Gastrocnemius medialis (tissue), 4 donors: ENCODE measurements around the gene TAGLN. TPM values are rescaled to one million over a fixed set of nuclear protein-coding genes. Genes with fewer than 3 reads are reported as not detected.
"Not testable (repeated sequence)": the region's sequence is repeated elsewhere in the genome, so short reads cannot be mapped to it uniquely, and the experiment has no call there.

Source experiments
- ATAC-seq, 2 donors: fragments of 150-250 bp; one replicate each; pipeline ENCODE4 v1.9.1; 2016
- DNase-seq, 2 donors: peaks; one replicate each; pipeline ENCODE4 v3.0.0-alpha.2; 2019
- H3K27ac ChIP-seq, 4 donors: fragments of 200-600 bp; sonication (generic); 1 replicate in 1 of 4; 2 replicates in 3 of 4; pipeline ENCODE4 v1.5.1; 2016 to 2018; ENCODE audit warnings: mild to moderate bottlenecking in 2 of 4, moderate library complexity in 1 of 4
- H3K27me3 ChIP-seq, 3 donors: fragments of 200-600 bp; sonication (generic) in 2 of 3; 1 replicate in 1 of 3; 2 replicates in 2 of 3; pipeline versions ENCODE4 v1.5.1 to v1.6.0; 2016 to 2019; ENCODE audit warnings: mild to moderate bottlenecking in 1 of 3, moderate library complexity in 1 of 3
- H3K36me3 ChIP-seq, 2 donors: fragments of 200-600 bp; sonication (generic) in 1 of 2; one replicate each; pipeline ENCODE4 v1.5.1; 2017 to 2018
- H3K4me1 ChIP-seq, 2 donors: fragments of 200-600 bp; sonication (generic) in 1 of 2; one replicate each; pipeline ENCODE4 v1.5.1; 2016 to 2017; ENCODE audit warnings: mild to moderate bottlenecking in 2 of 2
- H3K4me3 ChIP-seq, 4 donors: fragments of 200-600 bp; sonication (generic) in 3 of 4; 1 replicate in 1 of 4; 2 replicates in 3 of 4; pipeline ENCODE4 v1.5.1; 2016 to 2019; ENCODE audit warnings: mild to moderate bottlenecking in 2 of 4
- H3K9me3 ChIP-seq, 3 donors: fragments of 200-600 bp; sonication (generic) in 2 of 3; 1 replicate in 1 of 3; 2 replicates in 2 of 3; pipeline ENCODE4 v1.5.1; 2016 to 2019
- POLR2A ChIP-seq, 2 donors: fragments of 450-650 bp; IDR thresholded peaks; one replicate each; pipeline ENCODE4 v1.6.1; 2017; ENCODE audit warnings: antibody characterized with exemption in 2 of 2, mild to moderate bottlenecking in 2 of 2, moderate library complexity in 2 of 2
- in situ Hi-C, 4 donors: fragments of 200-750 bp; cut with MboI; loops; one replicate each; pipeline versions ENCODE4 v1.15.0 to v1.8.0; 2017; ENCODE audit warnings: low sequenced_read_pairs in 4 of 4
- intact Hi-C: fragments of 100-400 bp; cut with DNase I; formaldehyde crosslinking; loops from one replicate; pipeline ENCODE4 v1.15.1; 2023; ENCODE audit warnings: low total_unique reads
- total RNA-seq, 4 donors: library from RNA; depleted of rRNA; stranded (reverse); fragments of >200 nt; gene quantifications; one replicate each; pipeline versions ENCODE4 v1.1.0 to v1.2.3, GENCODE V29; 2016
- TF ChIP-seq, protein P1 (sequence below), 5 experiments: fragments of 450-650 bp in 3 of 5; fragments of 200-600 bp in 2 of 5; sonication (generic) in 2 of 5; IDR thresholded peaks in 4 of 5; conservative IDR thresholded peaks in 1 of 5; 1 replicate in 4 of 5; 2 replicates in 1 of 5; pipeline ENCODE4 v1.5.1; 2016 to 2019; ENCODE audit warnings: antibody characterized with exemption in 5 of 5, mild to moderate bottlenecking in 3 of 5, moderate library complexity in 3 of 5

The TAGLN gene
- total RNA-seq, 4 donors from 2014 or later, result 27.4 to 191 (median 124) TPM

GRCh38 chr11:117181586-117182550, 17.3 kb upstream of the TAGLN start:
- H3K4me3 ChIP-seq, result no peak overlapping the region
- in situ Hi-C loops, result loop anchor here in 1 of 4 donors (5.0 kb wide), 1 partner anchor 45 kb away; no protein-coding TSS in a partner anchor
- no peaks in the 10 kb centered on the region for H3K27me3 ChIP-seq
- H3K36me3 ChIP-seq, result peaks cover 0 to 34% of the 10 kb centered on the region in 2 donors
- H3K4me1 ChIP-seq, result peaks cover 26 to 28% of the 10 kb centered on the region in 2 donors
- TF ChIP-seq, protein P1, sequence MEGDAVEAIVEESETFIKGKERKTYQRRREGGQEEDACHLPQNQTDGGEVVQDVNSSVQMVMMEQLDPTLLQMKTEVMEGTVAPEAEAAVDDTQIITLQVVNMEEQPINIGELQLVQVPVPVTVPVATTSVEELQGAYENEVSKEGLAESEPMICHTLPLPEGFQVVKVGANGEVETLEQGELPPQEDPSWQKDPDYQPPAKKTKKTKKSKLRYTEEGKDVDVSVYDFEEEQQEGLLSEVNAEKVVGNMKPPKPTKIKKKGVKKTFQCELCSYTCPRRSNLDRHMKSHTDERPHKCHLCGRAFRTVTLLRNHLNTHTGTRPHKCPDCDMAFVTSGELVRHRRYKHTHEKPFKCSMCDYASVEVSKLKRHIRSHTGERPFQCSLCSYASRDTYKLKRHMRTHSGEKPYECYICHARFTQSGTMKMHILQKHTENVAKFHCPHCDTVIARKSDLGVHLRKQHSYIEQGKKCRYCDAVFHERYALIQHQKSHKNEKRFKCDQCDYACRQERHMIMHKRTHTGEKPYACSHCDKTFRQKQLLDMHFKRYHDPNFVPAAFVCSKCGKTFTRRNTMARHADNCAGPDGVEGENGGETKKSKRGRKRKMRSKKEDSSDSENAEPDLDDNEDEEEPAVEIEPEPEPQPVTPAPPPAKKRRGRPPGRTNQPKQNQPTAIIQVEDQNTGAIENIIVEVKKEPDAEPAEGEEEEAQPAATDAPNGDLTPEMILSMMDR (IDR thresholded peaks at IDR 0.05 in 4 of 5, conservative IDR thresholded peaks at IDR 0.05 in 1 of 5), result no peak
- TF ChIP-seq POLR2A (IDR thresholded peaks at IDR 0.05), result no peak
- no peak overlapping the region for H3K27ac ChIP-seq
- intact Hi-C loops, result no loop called here
- no peak for ATAC-seq
- no peak for DNase-seq
- no peaks in the 10 kb centered on the region for H3K9me3 ChIP-seq

DNA sequence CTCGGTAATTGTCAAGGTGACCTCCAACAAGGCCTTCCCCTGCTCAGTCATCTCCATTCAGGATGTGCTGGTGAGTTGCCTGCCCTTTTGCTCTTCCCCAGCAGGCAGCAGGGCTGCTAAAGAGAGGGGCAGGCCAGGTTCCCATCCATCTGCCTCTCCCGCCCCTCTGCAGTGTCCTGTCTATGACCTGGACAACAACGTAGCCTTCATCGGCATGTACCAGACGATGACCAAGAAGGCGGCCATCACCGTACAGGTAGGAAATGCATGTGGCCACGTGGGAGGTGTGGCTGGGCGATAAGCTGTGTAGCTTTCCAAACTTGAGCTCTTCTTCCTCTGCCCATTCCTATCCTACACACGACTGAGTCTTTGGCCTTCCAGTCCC, 16.6 kb upstream of the TAGLN start:
- TF ChIP-seq POLR2A (IDR thresholded peaks at IDR 0.05), result no peak
- TF ChIP-seq, protein P1 (IDR thresholded peaks at IDR 0.05 in 4 of 5, conservative IDR thresholded peaks at IDR 0.05 in 1 of 5), result no peak
- H3K27ac ChIP-seq, result no peak overlapping the region
- H3K36me3 ChIP-seq, result peaks cover 0 to 41% of the 10 kb centered on the region in 2 donors
- in situ Hi-C loops, result loop anchor here in 1 of 4 donors (5.0 kb wide), 1 partner anchor 45 kb away; no protein-coding TSS in a partner anchor
- no peaks in the 10 kb centered on the region for H3K27me3 ChIP-seq
- H3K9me3 ChIP-seq, result no peaks in the 10 kb centered on the region
- peaks cover 26 to 28% of the 10 kb centered on the region in 2 donors for H3K4me1 ChIP-seq
- intact Hi-C loops, result no loop called here
- DNase-seq (no peak), ATAC-seq (no peak)
- H3K4me3 ChIP-seq, result no peak overlapping the region

GRCh38 chr11:117183178-117183577, 16.0 kb upstream of the TAGLN start:
- DNase-seq, intact Hi-C loops, H3K9me3 ChIP-seq, H3K27ac ChIP-seq, ATAC-seq, H3K4me3 ChIP-seq, H3K27me3 ChIP-seq: not testable (repeated sequence)
- in situ Hi-C loops, result loop anchor here in 1 of 4 donors (5.0 kb wide), 1 partner anchor 44 kb away; no protein-coding TSS in a partner anchor
- H3K36me3 ChIP-seq, result peaks cover 0 to 47% of the 10 kb centered on the region in 2 donors
- H3K4me1 ChIP-seq, result peaks cover 20 to 22% of the 10 kb centered on the region in 2 donors

- TF ChIP-seq POLR2A (IDR thresholded peaks at IDR 0.05), result no peak
- TF ChIP-seq, protein P1 (IDR thresholded peaks at IDR 0.05 in 4 of 5, conservative IDR thresholded peaks at IDR 0.05 in 1 of 5), result no peak
- in situ Hi-C loops (loop anchor here in 1 of 4 donors (5.0 kb wide), 1 partner anchor 43 kb away; no protein-coding TSS in a partner anchor), intact Hi-C loops (no loop called here)
- Histone ChIP-seq H3K9me3 (no peaks in the 10 kb centered on the region), H3K4me1 (peaks cover 20% of the 10 kb centered on the region in 2 donors), H3K27me3 (no peaks in the 10 kb centered on the region), H3K36me3 (peaks cover 0 to 54% of the 10 kb centered on the region in 2 donors), H3K4me3 (no peak overlapping the region), H3K27ac (no peak overlapping the region)
- ATAC-seq (no peak), DNase-seq (no peak)
These were observed 15.3 kb upstream of the TAGLN start for GRCh38 chr11:117183724-117184349.
